ENCODE measurements around the gene POPDC2. TPM values are rescaled to one million over a fixed set of nuclear protein-coding genes. Genes with fewer than 3 reads are reported as not detected.

The POPDC2 gene
- total RNA-seq, 1 experiment from 2014 or later = 0.37 TPM

DNA sequence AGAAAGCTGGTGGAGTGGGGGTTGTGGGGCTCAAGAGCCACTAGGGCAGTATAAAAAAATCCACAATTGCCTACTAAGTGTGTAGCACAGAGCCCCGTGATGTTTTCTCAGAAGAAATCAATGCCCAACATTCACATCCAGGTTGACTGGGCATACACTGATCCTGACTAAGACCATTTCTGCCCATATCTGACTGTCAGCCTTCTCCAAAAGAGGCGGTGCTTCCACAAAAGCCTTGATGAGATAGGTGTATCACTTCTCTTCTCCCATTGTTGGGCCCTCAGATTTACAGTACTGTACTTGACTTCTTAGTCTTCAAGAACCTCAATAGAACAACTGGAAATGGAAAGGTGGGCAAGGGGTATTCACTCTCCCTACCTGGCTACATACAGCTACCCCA, 1.4 kb downstream of the POPDC2 start:
- DNase-seq = no peak
- WGBS (ENCODE audit: extremely low coverage, insufficient read length, low lambda C conversion rate) = no CpG with 5 or more reads among the region's 2 CpGs
- Histone ChIP-seq H4K91ac (ENCODE audit: insufficient read length, low read depth, low read length) (no peak overlapping the region), H3K23me2 (ENCODE audit: insufficient read length, low read depth, low read length, poor library complexity, severe bottlenecking) (no peaks in the 10 kb centered on the region), H3K27me3 (ENCODE audit: insufficient read depth, low read length) (no peaks in the 10 kb centered on the region), H3K14ac (ENCODE audit: insufficient read depth, low read length) (no peak overlapping the region), H3K23ac (ENCODE audit: insufficient read length, low read depth, low read length) (no peak overlapping the region), H4K8ac (replicated peaks; ENCODE audit: insufficient read length, low read depth, low read length) (no peak overlapping the region), H3K56ac (ENCODE audit: insufficient read length, low read depth, low read length) (no peak overlapping the region), H2AFZ (ENCODE audit: low read length) (no peak overlapping the region), H3K18ac (ENCODE audit: insufficient read length, low read depth, low read length) (no peak overlapping the region), H2BK15ac (ENCODE audit: low read depth, low read length) (no peak overlapping the region), H4K5ac (ENCODE audit: insufficient read length, low read depth, low read length) (no peak overlapping the region), H4K20me1 (ENCODE audit: control insufficient read depth, insufficient read depth, insufficient read length) (no peaks in the 10 kb centered on the region), H3T11ph (ENCODE audit: low read length) (no peak overlapping the region), H2BK5ac (ENCODE audit: insufficient read length, low read length) (no peak overlapping the region), H3K79me2 (ENCODE audit: insufficient read depth, low read length) (no peaks in the 10 kb centered on the region), H3K9me3 (ENCODE audit: control insufficient read depth, low read depth, low read length) (no peaks in the 10 kb centered on the region), H3K4ac (ENCODE audit: low read depth, low read length) (no peak overlapping the region), H2BK20ac (ENCODE audit: low read depth, low read length, poor library complexity, severe bottlenecking) (no peak overlapping the region), H2BK12ac (ENCODE audit: insufficient read length, low read depth, low read length) (no peak overlapping the region), H3K9ac (ENCODE audit: extremely low read depth, insufficient read length, low read length) (no peak overlapping the region), H3K79me1 (ENCODE audit: insufficient read depth, low read depth, low read length, poor library complexity, severe bottlenecking) (no peaks in the 10 kb centered on the region), H3K4me2 (ENCODE audit: insufficient read depth, insufficient read length, low read length) (no peak overlapping the region), H3K4me1 (ENCODE audit: insufficient read depth, low read length) (0 out of 2 replicates have a peak, but pooled peaks cover 2% of the 10 kb centered on the region), H3K27ac (ENCODE audit: insufficient read length, low read depth, low read length) (no peak overlapping the region), H2BK120ac (ENCODE audit: low read depth, low read length, poor library complexity, severe bottlenecking) (no peak overlapping the region), H2AK5ac (ENCODE audit: insufficient read length, low read length) (no peak overlapping the region)
- peaks cover 2 to 4% of the 10 kb centered on the region in 2 experiments; a peak in 2 of 4 replicates for H3K4me1 Mint-ChIP-seq
- H3K27ac Mint-ChIP-seq = no peak overlapping the region
- H3K9me3 Mint-ChIP-seq = no peaks in the 10 kb centered on the region
- no peak overlapping the region for H3K4me3 Mint-ChIP-seq
- no peak for TF ChIP-seq CTCF (conservative IDR thresholded peaks at IDR 0.05)
- no peaks in the 10 kb centered on the region for H3K36me3 Mint-ChIP-seq (ENCODE audit: insufficient read depth in 1 of 3, low read depth in 3 of 3)
- no peaks in the 10 kb centered on the region for H3K27me3 Mint-ChIP-seq (ENCODE audit: low read depth)
